ENCODE data around the gene PLEK. TPM values are rescaled to one million over a fixed set of nuclear protein-coding genes. Genes with fewer than 3 reads are reported as not detected.

PLEK gene
- total and polyA plus RNA-seq, 9 of the 15 experiments (the other 6 are each of a cell fraction or from before 2014, with no cell fraction given): 0.14 to 1.2 (median 0.36) TPM

DNA sequence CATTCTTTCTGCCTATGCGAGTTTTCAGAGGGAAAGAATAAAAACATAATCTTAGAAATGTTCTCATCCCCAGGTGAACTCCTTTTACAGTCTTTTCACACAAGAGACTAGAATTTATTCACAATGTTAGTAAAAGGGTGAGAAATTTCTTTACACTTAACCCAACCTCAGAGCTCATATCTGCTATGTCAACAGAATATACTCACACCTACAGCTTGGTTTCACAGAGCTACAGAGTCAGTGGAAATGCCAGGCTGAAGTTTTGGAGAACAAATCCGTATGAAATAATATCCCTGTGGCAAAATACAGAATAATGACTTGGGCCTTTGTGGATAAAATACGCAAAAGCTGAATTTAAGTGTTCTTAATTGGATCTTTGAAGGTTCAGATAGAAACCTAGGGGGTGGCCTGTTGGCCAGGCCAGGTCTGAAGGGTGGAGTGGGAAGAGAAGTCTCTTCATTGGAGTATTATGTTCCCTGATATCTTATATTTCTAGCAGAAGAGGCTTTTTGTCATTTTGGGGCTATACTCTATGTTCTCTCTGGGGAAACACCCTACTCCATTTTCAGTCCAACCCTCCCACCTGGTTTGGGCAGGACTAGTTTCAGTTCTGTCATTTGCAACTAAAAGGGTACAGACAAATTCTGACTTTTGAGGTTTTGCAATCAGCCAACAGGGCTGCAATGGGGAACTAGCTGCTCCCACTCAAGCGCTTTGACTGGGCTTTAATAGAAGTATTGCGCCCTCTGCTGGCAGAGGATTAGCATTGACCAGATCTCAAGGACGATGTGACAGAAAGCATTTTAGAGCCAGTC is 76.3 kb downstream of the PLEK start (continued):
- peak; percentile 64; the same call in 1 of the 2 replicates for TF ChIP-seq GATA2 (CRISPR knock-in tag; IDR thresholded peaks at IDR 0.05)
- no peak for TF ChIP-seq HSF4 (CRISPR knock-in tag; IDR thresholded peaks at IDR 0.05; ENCODE audit: borderline replicate concordance)
- TF ChIP-seq BRD9 (IDR thresholded peaks at IDR 0.05; ENCODE audit: low read depth, partially characterized antibody): no peak
- no peak for TF ChIP-seq KDM1A (IDR thresholded peaks at IDR 0.05)
- TF ChIP-seq ZNF507 (tag; conservative IDR thresholded peaks at IDR 0.05): no peak
- TF ChIP-seq TARDBP (IDR thresholded peaks at IDR 0.05): no peak
- TF ChIP-seq ILK (tag; IDR thresholded peaks at IDR 0.05; ENCODE audit: borderline replicate concordance, low read depth): no peak
- TF ChIP-seq, protein P1, sequence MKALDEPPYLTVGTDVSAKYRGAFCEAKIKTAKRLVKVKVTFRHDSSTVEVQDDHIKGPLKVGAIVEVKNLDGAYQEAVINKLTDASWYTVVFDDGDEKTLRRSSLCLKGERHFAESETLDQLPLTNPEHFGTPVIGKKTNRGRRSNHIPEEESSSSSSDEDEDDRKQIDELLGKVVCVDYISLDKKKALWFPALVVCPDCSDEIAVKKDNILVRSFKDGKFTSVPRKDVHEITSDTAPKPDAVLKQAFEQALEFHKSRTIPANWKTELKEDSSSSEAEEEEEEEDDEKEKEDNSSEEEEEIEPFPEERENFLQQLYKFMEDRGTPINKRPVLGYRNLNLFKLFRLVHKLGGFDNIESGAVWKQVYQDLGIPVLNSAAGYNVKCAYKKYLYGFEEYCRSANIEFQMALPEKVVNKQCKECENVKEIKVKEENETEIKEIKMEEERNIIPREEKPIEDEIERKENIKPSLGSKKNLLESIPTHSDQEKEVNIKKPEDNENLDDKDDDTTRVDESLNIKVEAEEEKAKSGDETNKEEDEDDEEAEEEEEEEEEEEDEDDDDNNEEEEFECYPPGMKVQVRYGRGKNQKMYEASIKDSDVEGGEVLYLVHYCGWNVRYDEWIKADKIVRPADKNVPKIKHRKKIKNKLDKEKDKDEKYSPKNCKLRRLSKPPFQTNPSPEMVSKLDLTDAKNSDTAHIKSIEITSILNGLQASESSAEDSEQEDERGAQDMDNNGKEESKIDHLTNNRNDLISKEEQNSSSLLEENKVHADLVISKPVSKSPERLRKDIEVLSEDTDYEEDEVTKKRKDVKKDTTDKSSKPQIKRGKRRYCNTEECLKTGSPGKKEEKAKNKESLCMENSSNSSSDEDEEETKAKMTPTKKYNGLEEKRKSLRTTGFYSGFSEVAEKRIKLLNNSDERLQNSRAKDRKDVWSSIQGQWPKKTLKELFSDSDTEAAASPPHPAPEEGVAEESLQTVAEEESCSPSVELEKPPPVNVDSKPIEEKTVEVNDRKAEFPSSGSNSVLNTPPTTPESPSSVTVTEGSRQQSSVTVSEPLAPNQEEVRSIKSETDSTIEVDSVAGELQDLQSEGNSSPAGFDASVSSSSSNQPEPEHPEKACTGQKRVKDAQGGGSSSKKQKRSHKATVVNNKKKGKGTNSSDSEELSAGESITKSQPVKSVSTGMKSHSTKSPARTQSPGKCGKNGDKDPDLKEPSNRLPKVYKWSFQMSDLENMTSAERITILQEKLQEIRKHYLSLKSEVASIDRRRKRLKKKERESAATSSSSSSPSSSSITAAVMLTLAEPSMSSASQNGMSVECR (CRISPR knock-in tag; IDR thresholded peaks at IDR 0.05): no peak
- no peak for TF ChIP-seq PHB2 (IDR thresholded peaks at IDR 0.05; ENCODE audit: low read depth)
- TF ChIP-seq, protein P2, sequence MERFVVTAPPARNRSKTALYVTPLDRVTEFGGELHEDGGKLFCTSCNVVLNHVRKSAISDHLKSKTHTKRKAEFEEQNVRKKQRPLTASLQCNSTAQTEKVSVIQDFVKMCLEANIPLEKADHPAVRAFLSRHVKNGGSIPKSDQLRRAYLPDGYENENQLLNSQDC (CRISPR knock-in tag; IDR thresholded peaks at IDR 0.05): no peak
- TF ChIP-seq, protein P3, sequence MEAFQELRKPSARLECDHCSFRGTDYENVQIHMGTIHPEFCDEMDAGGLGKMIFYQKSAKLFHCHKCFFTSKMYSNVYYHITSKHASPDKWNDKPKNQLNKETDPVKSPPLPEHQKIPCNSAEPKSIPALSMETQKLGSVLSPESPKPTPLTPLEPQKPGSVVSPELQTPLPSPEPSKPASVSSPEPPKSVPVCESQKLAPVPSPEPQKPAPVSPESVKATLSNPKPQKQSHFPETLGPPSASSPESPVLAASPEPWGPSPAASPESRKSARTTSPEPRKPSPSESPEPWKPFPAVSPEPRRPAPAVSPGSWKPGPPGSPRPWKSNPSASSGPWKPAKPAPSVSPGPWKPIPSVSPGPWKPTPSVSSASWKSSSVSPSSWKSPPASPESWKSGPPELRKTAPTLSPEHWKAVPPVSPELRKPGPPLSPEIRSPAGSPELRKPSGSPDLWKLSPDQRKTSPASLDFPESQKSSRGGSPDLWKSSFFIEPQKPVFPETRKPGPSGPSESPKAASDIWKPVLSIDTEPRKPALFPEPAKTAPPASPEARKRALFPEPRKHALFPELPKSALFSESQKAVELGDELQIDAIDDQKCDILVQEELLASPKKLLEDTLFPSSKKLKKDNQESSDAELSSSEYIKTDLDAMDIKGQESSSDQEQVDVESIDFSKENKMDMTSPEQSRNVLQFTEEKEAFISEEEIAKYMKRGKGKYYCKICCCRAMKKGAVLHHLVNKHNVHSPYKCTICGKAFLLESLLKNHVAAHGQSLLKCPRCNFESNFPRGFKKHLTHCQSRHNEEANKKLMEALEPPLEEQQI (IDR thresholded peaks at IDR 0.05): no peak
- TF ChIP-seq, protein P4, sequence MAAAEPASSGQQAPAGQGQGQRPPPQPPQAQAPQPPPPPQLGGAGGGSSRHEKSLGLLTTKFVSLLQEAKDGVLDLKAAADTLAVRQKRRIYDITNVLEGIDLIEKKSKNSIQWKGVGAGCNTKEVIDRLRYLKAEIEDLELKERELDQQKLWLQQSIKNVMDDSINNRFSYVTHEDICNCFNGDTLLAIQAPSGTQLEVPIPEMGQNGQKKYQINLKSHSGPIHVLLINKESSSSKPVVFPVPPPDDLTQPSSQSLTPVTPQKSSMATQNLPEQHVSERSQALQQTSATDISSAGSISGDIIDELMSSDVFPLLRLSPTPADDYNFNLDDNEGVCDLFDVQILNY (CRISPR knock-in tag; IDR thresholded peaks at IDR 0.05): no peak
- no peak for TF ChIP-seq SMAD2 (IDR thresholded peaks at IDR 0.05; ENCODE audit: low read depth, low read length)
- no peak for TF ChIP-seq SMARCB1 (IDR thresholded peaks at IDR 0.05; ENCODE audit: insufficient read length, low read depth)
- no peak for TF ChIP-seq BCOR (IDR thresholded peaks at IDR 0.05)
- TF ChIP-seq SMARCC2 (IDR thresholded peaks at IDR 0.05; ENCODE audit: low read depth): no peak
- TF ChIP-seq SMARCA4 (IDR thresholded peaks at IDR 0.05): no peak
- no peak for TF ChIP-seq ADNP (tag; IDR thresholded peaks at IDR 0.05)
- TF ChIP-seq ZNF583 (CRISPR knock-in tag; IDR thresholded peaks at IDR 0.05): 0 out of 2 replicates have a peak, but pooled peaks have one; percentile 29
- TF ChIP-seq SIN3B (IDR thresholded peaks at IDR 0.05; ENCODE audit: low read depth): no peak
- TF ChIP-seq, protein P5, sequence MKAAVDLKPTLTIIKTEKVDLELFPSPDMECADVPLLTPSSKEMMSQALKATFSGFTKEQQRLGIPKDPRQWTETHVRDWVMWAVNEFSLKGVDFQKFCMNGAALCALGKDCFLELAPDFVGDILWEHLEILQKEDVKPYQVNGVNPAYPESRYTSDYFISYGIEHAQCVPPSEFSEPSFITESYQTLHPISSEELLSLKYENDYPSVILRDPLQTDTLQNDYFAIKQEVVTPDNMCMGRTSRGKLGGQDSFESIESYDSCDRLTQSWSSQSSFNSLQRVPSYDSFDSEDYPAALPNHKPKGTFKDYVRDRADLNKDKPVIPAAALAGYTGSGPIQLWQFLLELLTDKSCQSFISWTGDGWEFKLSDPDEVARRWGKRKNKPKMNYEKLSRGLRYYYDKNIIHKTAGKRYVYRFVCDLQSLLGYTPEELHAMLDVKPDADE (conservative IDR thresholded peaks at IDR 0.05; ENCODE audit: control insufficient read depth, low read depth, low read length): no peak
